ENCODE measurements around the gene CEP89. TPM values are rescaled to one million over a fixed set of nuclear protein-coding genes. Genes with fewer than 3 reads are reported as not detected.

The CEP89 gene
- total RNA-seq: 10.4 and 21.1 TPM in 2 replicates

GRCh38 chr19:32971715-32972540 is at the start of gene CEP89, which contains the start of gene FAAP24:
CEP89 (minus strand) TSS chr19:32971958; CDS start chr19:32971874, 84 bp downstream.
FAAP24 (plus strand) TSS chr19:32972242; CDS start chr19:32973197, 955 bp downstream.

GRCh38 chr19:32869369-32869965 is 102.3 kb downstream of the CEP89 start, which contains the start of gene SLC7A9:
SLC7A9 (minus strand) TSS chr19:32869767; CDS start chr19:32868534, 1,233 bp downstream.

Other genes with a start within 250 kb of the CEP89 start
- gene SLC7A9, start 102.2 kb downstream of the CEP89 start, total RNA-seq: 1.3 TPM in 1 of 2 replicates, not detected in the other
- gene FAAP24, start 284 bp upstream of the CEP89 start, total RNA-seq: 1.3 and 2.3 TPM in 2 replicates
- 9.7 and 11.2 TPM in 2 replicates for gene RHPN2, start 92.9 kb upstream of the CEP89 start, total RNA-seq
- gene GPATCH1, start 109.2 kb upstream of the CEP89 start, total RNA-seq: 2.3 and 3.6 TPM in 2 replicates
- gene WDR88, start 160.2 kb upstream of the CEP89 start, total RNA-seq: not detected in 2 replicates
- gene LRP3, start 222.4 kb upstream of the CEP89 start, total RNA-seq: 26.0 and 31.9 TPM in 2 replicates

Data from cardiac atrium fibroblast (primary cell).